Measurements from ENCODE around the gene FAU.
A peak's percentile ranks its signal among the peaks of the same experiment; 100 is the strongest.

The FAU gene

DNA sequence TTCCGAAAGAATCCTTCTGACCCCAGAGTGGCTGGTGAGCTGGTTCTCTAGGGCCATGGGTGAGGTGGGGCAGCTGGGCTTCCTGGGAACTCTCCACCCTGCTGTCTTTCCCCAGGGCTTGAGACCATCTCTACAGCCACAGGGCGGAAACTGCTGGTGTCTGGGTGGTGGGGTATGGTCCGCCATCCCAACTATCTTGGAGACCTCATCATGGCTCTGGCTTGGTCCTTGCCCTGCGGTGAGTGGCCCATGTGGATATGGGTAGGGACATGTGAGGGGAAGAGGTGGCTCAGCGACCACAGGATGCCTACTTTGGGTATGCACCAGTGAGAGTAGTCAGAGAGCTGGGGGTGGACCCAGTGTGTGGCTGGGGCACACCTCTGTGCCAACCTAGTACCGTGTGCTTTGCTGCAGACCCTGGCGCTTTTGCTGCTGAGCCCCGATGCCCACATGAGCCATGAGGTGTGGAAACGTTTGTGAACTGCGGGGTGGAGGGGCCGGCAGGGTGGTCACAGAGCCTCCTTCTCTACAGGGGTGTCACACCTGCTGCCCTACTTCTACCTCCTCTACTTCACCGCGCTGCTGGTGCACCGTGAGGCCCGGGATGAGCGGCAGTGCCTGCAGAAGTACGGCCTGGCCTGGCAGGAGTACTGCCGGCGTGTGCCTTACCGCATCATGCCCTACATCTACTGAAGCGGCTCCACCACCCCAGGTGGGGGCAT, 6.4 kb downstream of the FAU start:
- no peak for DNase-seq

GRCh38 chr11:65114538-65115171, 7.3 kb downstream of the FAU start:
- no peak for TF ChIP-seq CTCF (IDR thresholded peaks at IDR 0.05; ENCODE audit: low read depth, low read length)
- Histone ChIP-seq H3K27ac (no peak overlapping the region), H3K9me3 (ENCODE audit: severe bottlenecking) (no peaks in the 10 kb centered on the region), H3K36me3 (peaks cover 32% of the 10 kb centered on the region), H3K27me3 (ENCODE audit: insufficient read depth, low read depth, severe bottlenecking) (no peaks in the 10 kb centered on the region), H3K4me3 (ENCODE audit: low read depth, low read length) (no peak overlapping the region)
- DNase-seq, result no peak

More for the DNA sequence above, 6.4 kb downstream of the FAU start:
- no peaks in the 10 kb centered on the region for H3K27me3 ChIP-seq (ENCODE audit: insufficient read depth, low read depth, severe bottlenecking)
- H3K36me3 ChIP-seq, result peaks cover 40% of the 10 kb centered on the region
- H3K9me3 ChIP-seq (ENCODE audit: severe bottlenecking), result no peaks in the 10 kb centered on the region
- no peak for TF ChIP-seq CTCF (IDR thresholded peaks at IDR 0.05; ENCODE audit: low read depth, low read length)
- H3K4me3 ChIP-seq (ENCODE audit: low read depth, low read length), result no peak overlapping the region
- H3K27ac ChIP-seq, result no peak overlapping the region

- no peak overlapping the region for H3K27ac ChIP-seq
- TF ChIP-seq CTCF (IDR thresholded peaks at IDR 0.05; ENCODE audit: low read depth, low read length), result no peak
- peaks cover 29% of the 10 kb centered on the region for H3K36me3 ChIP-seq
- no peaks in the 10 kb centered on the region for H3K9me3 ChIP-seq (ENCODE audit: severe bottlenecking)
- H3K4me3 ChIP-seq (ENCODE audit: low read depth, low read length), result peak overlapping the region; percentile 65
- no peak for DNase-seq
- H3K27me3 ChIP-seq (ENCODE audit: insufficient read depth, low read depth, severe bottlenecking), result no peaks in the 10 kb centered on the region
Observed at GRCh38 chr11:65113839-65114238, 8.1 kb downstream of the FAU start.

DNA sequence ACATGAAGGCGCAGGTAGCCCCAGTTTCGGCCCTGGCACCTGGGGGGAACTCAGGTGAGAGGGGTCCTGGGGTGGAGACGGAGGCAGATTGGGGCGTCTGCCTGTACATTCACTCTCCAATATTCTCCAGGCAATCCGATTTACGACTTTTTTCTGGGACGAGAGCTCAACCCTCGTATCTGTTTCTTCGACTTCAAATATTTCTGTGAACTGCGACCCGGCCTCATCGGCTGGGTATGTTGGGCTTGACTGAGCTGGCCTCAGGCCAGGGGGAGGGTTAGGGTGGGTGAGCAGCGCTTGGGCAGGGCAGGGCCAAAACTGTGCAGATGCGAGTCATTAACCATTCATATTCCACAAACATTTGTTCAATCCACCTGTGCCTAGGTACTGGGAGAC, 8.6 kb downstream of the FAU start:
- no peaks in the 10 kb centered on the region for H3K27me3 ChIP-seq (ENCODE audit: insufficient read depth, low read depth, severe bottlenecking)
- no peak for DNase-seq
- no peak for TF ChIP-seq CTCF (IDR thresholded peaks at IDR 0.05; ENCODE audit: low read depth, low read length)
- H3K9me3 ChIP-seq (ENCODE audit: severe bottlenecking), result no peaks in the 10 kb centered on the region
- peaks cover 24% of the 10 kb centered on the region for H3K36me3 ChIP-seq
- H3K27ac ChIP-seq, result peak overlapping the region; percentile 78
- peak overlapping the region; percentile 65 for H3K4me3 ChIP-seq (ENCODE audit: low read depth, low read length)

GRCh38 chr11:65112546-65113360, 9.2 kb downstream of the FAU start:
- peaks cover 18% of the 10 kb centered on the region for H3K36me3 ChIP-seq
- peak overlapping the region; percentile 78 for H3K27ac ChIP-seq
- peak; percentile 72 for DNase-seq
- peak overlapping the region; percentile 65 for H3K4me3 ChIP-seq (ENCODE audit: low read depth, low read length)
- TF ChIP-seq CTCF (IDR thresholded peaks at IDR 0.05; ENCODE audit: low read depth, low read length), result peak; percentile 90
- no peaks in the 10 kb centered on the region for H3K27me3 ChIP-seq (ENCODE audit: insufficient read depth, low read depth, severe bottlenecking)
- no peaks in the 10 kb centered on the region for H3K9me3 ChIP-seq (ENCODE audit: severe bottlenecking)
